Neutrophil (primary cell): ENCODE data around the gene KCTD2.
"Not testable (repeated sequence)": the region's sequence is repeated elsewhere in the genome, so short reads cannot be mapped to it uniquely, and the experiment has no call there.

Experiments
- H3K27ac ChIP-seq: fragments of 200-600 bp; sonication (generic); 2 replicates; pipeline ENCODE4 v1.5.1; 2016; ENCODE audit warnings: mild to moderate bottlenecking, moderate library complexity
- H3K27me3 ChIP-seq: fragments of 200-600 bp; sonication (generic); 2 replicates; pipeline ENCODE4 v1.6.0; 2016; ENCODE audit warnings: mild to moderate bottlenecking
- H3K36me3 ChIP-seq: fragments of 200-600 bp; sonication (generic); 2 replicates; pipeline ENCODE4 v1.5.1; 2017
- H3K4me1 ChIP-seq, 2 experiments: fragments of 200-600 bp in 1 of 2; sonication (generic) in 1 of 2; 1 replicate in 1 of 2; 2 replicates in 1 of 2; pipeline versions ENCODE4 v1.5.1 to v1.6.1; 2013 to 2016; ENCODE audit warnings: low read depth in 1 of 2, low read length in 1 of 2, mild to moderate bottlenecking in 1 of 2, moderate library complexity in 1 of 2; ENCODE audit not compliant: control insufficient read depth in 1 of 2, insufficient read depth in 1 of 2
- H3K4me3 ChIP-seq, 2 experiments: fragments of 200-600 bp in 1 of 2; sonication (generic) in 1 of 2; 1 replicate in 1 of 2; 2 replicates in 1 of 2; pipeline ENCODE4 v1.5.1; 2013 to 2016; ENCODE audit warnings: low read depth in 1 of 2, low read length in 1 of 2, mild to moderate bottlenecking in 1 of 2, moderate library complexity in 1 of 2
- H3K9me3 ChIP-seq: fragments of 200-600 bp; sonication (generic); 2 replicates; pipeline ENCODE4 v1.5.1; 2016
- TF ChIP-seq, protein P1 (sequence below): fragments of 200-600 bp; sonication (generic); IDR thresholded peaks from 2 replicates; pipeline ENCODE4 v1.5.1; 2016; ENCODE audit warnings: antibody characterized with exemption

The KCTD2 gene

DNA sequence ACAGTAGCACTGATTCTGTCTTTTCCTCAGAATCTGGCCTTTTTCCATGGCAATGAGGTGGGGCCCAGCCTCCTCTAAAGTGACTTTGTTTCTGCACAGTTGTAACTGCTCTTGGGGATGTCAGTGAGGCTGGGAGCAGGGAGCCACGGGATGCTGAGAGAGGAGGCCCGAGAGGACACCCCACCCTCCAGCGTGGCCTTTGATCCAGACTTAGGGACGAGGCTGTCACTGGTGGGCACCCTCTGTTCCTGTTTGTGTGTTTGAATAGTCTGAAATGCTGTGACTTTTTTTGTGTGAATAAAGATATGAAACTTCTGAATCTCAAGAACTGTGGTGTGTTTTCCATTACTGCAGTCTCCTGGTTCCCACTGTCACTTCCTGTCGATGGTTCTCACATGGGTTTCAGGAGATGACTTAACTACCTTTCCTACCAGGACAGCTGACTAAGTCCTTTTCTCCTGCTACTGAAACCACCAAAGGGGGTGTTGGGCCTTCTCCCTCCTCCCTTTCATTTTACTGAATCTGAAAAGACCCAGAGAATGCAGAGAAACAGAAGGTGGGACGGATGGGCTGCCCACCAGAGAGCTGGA, 18.6 kb downstream of the KCTD2 start:
- Histone ChIP-seq H3K9me3 (no peaks in the 10 kb centered on the region), H3K27me3 (no peaks in the 10 kb centered on the region), H3K4me3 (no peak overlapping the region), H3K36me3 (peaks cover 50% of the 10 kb centered on the region), H3K4me1 (peaks cover 0 to 9% of the 10 kb centered on the region in 2 experiments), H3K27ac (no peak overlapping the region)
- TF ChIP-seq, protein P1, sequence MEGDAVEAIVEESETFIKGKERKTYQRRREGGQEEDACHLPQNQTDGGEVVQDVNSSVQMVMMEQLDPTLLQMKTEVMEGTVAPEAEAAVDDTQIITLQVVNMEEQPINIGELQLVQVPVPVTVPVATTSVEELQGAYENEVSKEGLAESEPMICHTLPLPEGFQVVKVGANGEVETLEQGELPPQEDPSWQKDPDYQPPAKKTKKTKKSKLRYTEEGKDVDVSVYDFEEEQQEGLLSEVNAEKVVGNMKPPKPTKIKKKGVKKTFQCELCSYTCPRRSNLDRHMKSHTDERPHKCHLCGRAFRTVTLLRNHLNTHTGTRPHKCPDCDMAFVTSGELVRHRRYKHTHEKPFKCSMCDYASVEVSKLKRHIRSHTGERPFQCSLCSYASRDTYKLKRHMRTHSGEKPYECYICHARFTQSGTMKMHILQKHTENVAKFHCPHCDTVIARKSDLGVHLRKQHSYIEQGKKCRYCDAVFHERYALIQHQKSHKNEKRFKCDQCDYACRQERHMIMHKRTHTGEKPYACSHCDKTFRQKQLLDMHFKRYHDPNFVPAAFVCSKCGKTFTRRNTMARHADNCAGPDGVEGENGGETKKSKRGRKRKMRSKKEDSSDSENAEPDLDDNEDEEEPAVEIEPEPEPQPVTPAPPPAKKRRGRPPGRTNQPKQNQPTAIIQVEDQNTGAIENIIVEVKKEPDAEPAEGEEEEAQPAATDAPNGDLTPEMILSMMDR: no peak

DNA sequence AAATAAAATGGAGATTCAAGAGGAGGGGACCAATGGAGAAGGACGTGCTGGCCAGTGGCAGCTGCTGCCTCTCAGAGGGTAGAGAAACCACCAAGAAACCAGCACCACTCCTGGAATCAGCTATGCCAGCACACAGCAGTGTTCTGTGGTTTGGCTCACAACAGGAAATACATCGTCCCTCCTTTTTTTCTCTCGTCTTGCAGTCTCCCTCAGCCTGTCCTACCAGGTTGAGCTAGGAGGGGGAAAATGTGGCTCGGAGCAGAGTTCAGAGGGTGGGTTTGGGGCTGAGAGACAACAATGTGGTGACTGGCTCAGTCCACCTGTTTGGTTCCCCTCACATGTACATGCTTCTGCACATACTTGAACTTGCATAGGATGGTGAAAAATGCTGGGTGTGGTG, 20.8 kb downstream of the KCTD2 start:
- Histone ChIP-seq H3K4me3 (no peak overlapping the region), H3K4me1 (peaks cover 0 to 9% of the 10 kb centered on the region in 2 experiments), H3K27ac (no peak overlapping the region), H3K27me3 (no peaks in the 10 kb centered on the region), H3K9me3 (no peaks in the 10 kb centered on the region), H3K36me3 (peaks cover 28% of the 10 kb centered on the region)
- TF ChIP-seq, protein P1: no peak

DNA sequence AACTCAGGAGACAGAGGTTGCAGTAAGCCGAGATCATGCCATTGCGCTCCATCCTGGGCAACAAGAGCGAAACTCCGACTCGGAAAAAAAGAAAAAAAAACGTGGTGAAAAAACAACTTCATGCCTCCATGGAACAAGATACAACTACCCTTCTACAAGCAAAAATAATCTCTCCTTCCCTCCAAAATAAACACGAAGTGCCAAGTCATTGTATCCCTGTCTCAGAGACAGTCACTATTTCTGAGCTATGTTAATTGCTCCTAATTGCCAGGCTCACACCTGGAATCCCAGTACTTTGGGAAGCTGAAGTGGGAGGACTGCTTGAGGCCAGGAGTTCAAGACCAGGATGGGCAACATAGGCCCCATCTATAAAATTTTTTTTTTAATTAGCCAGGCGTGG, 21.7 kb downstream of the KCTD2 start:
- H3K36me3 ChIP-seq: peaks cover 19% of the 10 kb centered on the region
- TF ChIP-seq, protein P1: no peak
- H3K4me3 ChIP-seq: no peak overlapping the region
- H3K4me1 ChIP-seq: peaks cover 0 to 9% of the 10 kb centered on the region in 2 experiments
- H3K27ac ChIP-seq: no peak overlapping the region
- H3K27me3 ChIP-seq: no peaks in the 10 kb centered on the region
- no peaks in the 10 kb centered on the region for H3K9me3 ChIP-seq

DNA sequence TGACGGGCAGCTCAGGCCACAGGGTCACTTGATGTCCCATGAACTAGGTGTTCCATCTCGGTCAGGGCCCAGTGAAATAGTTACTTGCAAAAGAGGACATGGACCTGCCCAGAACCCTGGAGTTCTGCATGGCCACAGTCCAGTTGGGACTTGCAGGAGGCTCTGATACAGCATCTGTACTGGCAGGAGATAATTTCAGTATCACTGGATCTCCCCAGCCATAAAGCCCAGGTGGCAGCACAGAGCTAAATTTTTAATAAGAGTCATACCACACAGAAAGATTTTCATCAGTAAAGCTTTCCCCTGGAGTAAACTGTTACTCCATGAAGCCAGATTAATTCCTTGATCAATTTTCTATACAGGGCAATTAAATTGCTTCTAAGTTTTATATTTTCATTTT, 22.8 kb downstream of the KCTD2 start:
- Histone ChIP-seq H3K9me3 (no peaks in the 10 kb centered on the region), H3K4me3 (no peak overlapping the region), H3K27me3 (no peaks in the 10 kb centered on the region), H3K4me1 (peaks cover 6 to 14% of the 10 kb centered on the region in 2 experiments), H3K27ac (no peak overlapping the region), H3K36me3 (peaks cover 8% of the 10 kb centered on the region)
- TF ChIP-seq, protein P1: no peak

DNA sequence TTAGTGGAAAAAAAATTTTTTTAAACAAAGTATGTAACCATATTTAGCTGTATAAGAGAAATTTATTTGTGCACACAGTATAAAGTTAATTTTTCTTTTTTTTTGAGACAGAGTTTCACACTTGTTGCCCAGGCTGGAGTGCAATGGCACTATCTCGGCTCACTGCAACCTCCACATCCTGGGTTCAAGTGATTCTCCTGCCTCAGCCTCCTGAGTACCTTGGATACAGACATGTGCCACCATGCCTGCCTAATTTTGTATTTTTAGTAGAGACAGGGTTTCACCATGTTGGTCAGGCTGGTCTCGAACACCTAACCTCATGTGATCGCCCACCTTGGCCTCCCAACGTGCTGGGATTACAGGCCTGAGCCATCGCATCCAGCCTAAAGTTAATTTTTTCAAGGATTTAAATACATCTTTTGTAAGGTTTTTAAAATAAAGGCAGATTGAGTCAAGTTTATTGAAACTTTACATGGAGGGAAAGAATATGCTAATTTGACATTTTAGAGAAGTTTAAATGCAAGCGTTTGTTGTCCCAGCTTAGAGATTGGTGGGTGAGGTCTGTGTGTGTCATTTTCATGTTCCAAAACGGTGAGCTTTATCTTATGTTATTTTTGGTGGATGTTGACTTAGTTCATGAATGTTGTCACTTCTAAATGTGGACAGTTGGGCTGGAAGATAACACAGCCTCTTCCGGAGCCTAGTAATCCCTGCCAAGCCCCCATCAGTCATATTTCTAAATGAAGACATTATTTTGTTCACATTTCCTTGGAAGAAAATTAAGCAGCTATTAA, 24.6 kb downstream of the KCTD2 start:
- H3K36me3 ChIP-seq: not testable (repeated sequence)

DNA sequence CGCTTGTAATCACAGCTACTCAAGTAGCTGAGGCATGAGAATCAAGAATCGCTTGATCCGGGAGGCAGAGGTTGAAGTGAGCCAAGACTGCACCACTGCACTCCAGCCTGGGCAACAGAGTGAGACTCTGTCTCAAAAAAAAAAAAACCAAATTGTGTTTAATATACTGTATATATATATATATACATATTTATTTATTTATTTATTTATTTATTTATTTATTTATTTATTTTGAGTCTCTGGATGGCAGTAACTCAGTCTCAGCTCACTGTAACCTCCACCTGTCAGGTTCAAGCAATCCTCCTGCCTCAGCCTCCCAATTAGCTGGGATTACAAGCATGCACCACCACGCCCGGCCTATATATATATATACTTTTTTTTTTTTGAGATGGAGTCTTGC, 25.9 kb downstream of the KCTD2 start:
- not testable (repeated sequence) for H3K9me3 ChIP-seq, H3K4me3 ChIP-seq, H3K27me3 ChIP-seq, H3K27ac ChIP-seq, H3K36me3 ChIP-seq
- peaks cover 36 to 38% of the 10 kb centered on the region in 2 experiments for H3K4me1 ChIP-seq

More for the DNA sequence above, 24.6 kb downstream of the KCTD2 start:
- not testable (repeated sequence) for H3K4me3 ChIP-seq, H3K9me3 ChIP-seq, H3K27ac ChIP-seq, H3K27me3 ChIP-seq
- H3K4me1 ChIP-seq: peaks cover 24 to 25% of the 10 kb centered on the region in 2 experiments
